ENCODE data around the gene IGSF22. TPM values are rescaled to one million over a fixed set of nuclear protein-coding genes. Genes with fewer than 3 reads are reported as not detected.
"Not testable (repeated sequence)": the region's sequence is repeated elsewhere in the genome, so short reads cannot be mapped to it uniquely, and the experiment has no call there.

The IGSF22 gene
- total RNA-seq, 3 donors from 2014 or later (not counting 1 experiment from before 2014, with no cell fraction given), result 0.83 to 1.7 (median 1.2) TPM

- peak overlapping the region in 1 of 2 donors; percentile 64 for H3K27ac Mint-ChIP-seq
- peaks cover 15 to 26% of the 10 kb centered on the region in 2 donors for H3K4me1 Mint-ChIP-seq
- TF ChIP-seq CTCF (IDR thresholded peaks at IDR 0.05), result no peak
- Histone ChIP-seq H3K4me1 (ENCODE audit: control insufficient read depth, insufficient read depth, low read length) (peaks cover 9% of the 10 kb centered on the region), H3K4me3 (ENCODE audit: low read length) (no peak overlapping the region), H3K36me3 (ENCODE audit: control insufficient read depth, insufficient read depth, low read length) (no peaks in the 10 kb centered on the region), H3K27me3 (ENCODE audit: control insufficient read depth, insufficient read depth, low read length) (no peaks in the 10 kb centered on the region), H3K9me3 (ENCODE audit: control insufficient read depth, insufficient read depth, low read length) (no peaks in the 10 kb centered on the region), H3K27ac (ENCODE audit: low read length) (no peak overlapping the region)
- no peak for ATAC-seq
- WGBS (ENCODE audit: insufficient coverage), result 93% methylated on average over 2 of the region's 2 CpGs
- no peaks in the 10 kb centered on the region for H3K9me3 Mint-ChIP-seq
- H3K36me3 Mint-ChIP-seq, result no peaks in the 10 kb centered on the region
- H3K4me3 Mint-ChIP-seq, result no peak overlapping the region
- no peaks in the 10 kb centered on the region for H3K27me3 Mint-ChIP-seq (ENCODE audit: low read depth in 2 of 2)
- DNase-seq, result no peak
- intact Hi-C loops (cut with micrococcal nuclease), result no loop called here
Measured at GRCh38 chr11:18671246-18671645, 54.7 kb downstream of the IGSF22 start.

- Histone ChIP-seq H3K9me3 (ENCODE audit: control insufficient read depth, insufficient read depth, low read length) (no peaks in the 10 kb centered on the region), H3K27ac (ENCODE audit: low read length) (no peak overlapping the region), H3K27me3 (ENCODE audit: control insufficient read depth, insufficient read depth, low read length) (no peaks in the 10 kb centered on the region), H3K4me3 (ENCODE audit: low read length) (no peak overlapping the region), H3K36me3 (ENCODE audit: control insufficient read depth, insufficient read depth, low read length) (no peaks in the 10 kb centered on the region), H3K4me1 (ENCODE audit: control insufficient read depth, insufficient read depth, low read length) (peaks cover 9% of the 10 kb centered on the region)
- Mint-ChIP-seq H3K27me3 (ENCODE audit: low read depth in 2 of 2) (no peaks in the 10 kb centered on the region), H3K4me3 (no peak overlapping the region), H3K4me1 (peaks cover 15 to 26% of the 10 kb centered on the region in 2 donors), H3K27ac (peak overlapping the region; percentile 10 to 21), H3K9me3 (no peaks in the 10 kb centered on the region), H3K36me3 (no peaks in the 10 kb centered on the region)
- ATAC-seq (no peak), DNase-seq (no peak)
- no CpG with 5 or more reads among the region's 4 CpGs for whole genome bisulfite sequencing (ENCODE audit: insufficient coverage)
- no peak for TF ChIP-seq CTCF (IDR thresholded peaks at IDR 0.05)
- intact Hi-C loops (cut with micrococcal nuclease), result no loop called here
Measured at GRCh38 chr11:18669711-18670110, 56.3 kb downstream of the IGSF22 start.

- H3K36me3 ChIP-seq (ENCODE audit: control insufficient read depth, insufficient read depth, low read length), result no peaks in the 10 kb centered on the region
- H3K27ac ChIP-seq (ENCODE audit: low read length), result no peak overlapping the region
- no peaks in the 10 kb centered on the region for H3K9me3 ChIP-seq (ENCODE audit: control insufficient read depth, insufficient read depth, low read length)
- ATAC-seq (no peak), DNase-seq (no peak)
- no peak overlapping the region for H3K4me3 ChIP-seq (ENCODE audit: low read length)
- Mint-ChIP-seq H3K27ac (peak overlapping the region; percentile 10 to 21), H3K4me1 (peaks cover 15 to 26% of the 10 kb centered on the region in 2 donors), H3K9me3 (no peaks in the 10 kb centered on the region), H3K36me3 (no peaks in the 10 kb centered on the region), H3K27me3 (ENCODE audit: low read depth in 2 of 2) (no peaks in the 10 kb centered on the region), H3K4me3 (no peak overlapping the region)
- H3K27me3 ChIP-seq (ENCODE audit: control insufficient read depth, insufficient read depth, low read length), result no peaks in the 10 kb centered on the region
- H3K4me1 ChIP-seq (ENCODE audit: control insufficient read depth, insufficient read depth, low read length), result peaks cover 9% of the 10 kb centered on the region
- 21% methylated on average over 2 of the region's 2 CpGs for WGBS (ENCODE audit: insufficient coverage)
- intact Hi-C loops (cut with micrococcal nuclease), result no loop called here
- no peak for TF ChIP-seq CTCF (IDR thresholded peaks at IDR 0.05)
Measured at GRCh38 chr11:18669219-18669596, 56.8 kb downstream of the IGSF22 start.

- H3K4me1 ChIP-seq (ENCODE audit: control insufficient read depth, insufficient read depth, low read length), result peaks cover 9% of the 10 kb centered on the region
- TF ChIP-seq CTCF (IDR thresholded peaks at IDR 0.05), result no peak
- no peak overlapping the region for H3K4me3 Mint-ChIP-seq
- peak overlapping the region in 1 of 2 donors; percentile 22 for H3K27ac Mint-ChIP-seq
- peaks cover 15 to 26% of the 10 kb centered on the region in 2 donors for H3K4me1 Mint-ChIP-seq
- H3K9me3 Mint-ChIP-seq, result no peaks in the 10 kb centered on the region
- ATAC-seq, result no peak
- H3K36me3 ChIP-seq (ENCODE audit: control insufficient read depth, insufficient read depth, low read length), result no peaks in the 10 kb centered on the region
- H3K27me3 ChIP-seq (ENCODE audit: control insufficient read depth, insufficient read depth, low read length), result no peaks in the 10 kb centered on the region
- intact Hi-C loops (cut with micrococcal nuclease), result no loop called here
- H3K27ac ChIP-seq (ENCODE audit: low read length), result no peak overlapping the region
- H3K4me3 ChIP-seq (ENCODE audit: low read length), result no peak overlapping the region
- no peaks in the 10 kb centered on the region for H3K36me3 Mint-ChIP-seq
- no peaks in the 10 kb centered on the region for H3K27me3 Mint-ChIP-seq (ENCODE audit: low read depth in 2 of 2)
- over 99% methylated on average over 4 of the region's 4 CpGs for WGBS (ENCODE audit: insufficient coverage)
- DNase-seq, result no peak
- H3K9me3 ChIP-seq (ENCODE audit: control insufficient read depth, insufficient read depth, low read length), result no peaks in the 10 kb centered on the region
Measured at GRCh38 chr11:18668131-18668530, 57.9 kb downstream of the IGSF22 start.

- H3K27me3 Mint-ChIP-seq (ENCODE audit: low read depth in 2 of 2); H3K4me1 ChIP-seq (ENCODE audit: control insufficient read depth, insufficient read depth, low read length); H3K4me3 ChIP-seq (ENCODE audit: low read length); intact Hi-C loops (cut with micrococcal nuclease); H3K9me3 Mint-ChIP-seq; H3K36me3 ChIP-seq (ENCODE audit: control insufficient read depth, insufficient read depth, low read length); H3K36me3 Mint-ChIP-seq; H3K27me3 ChIP-seq (ENCODE audit: control insufficient read depth, insufficient read depth, low read length); ATAC-seq; H3K27ac Mint-ChIP-seq; H3K9me3 ChIP-seq (ENCODE audit: control insufficient read depth, insufficient read depth, low read length); H3K27ac ChIP-seq (ENCODE audit: low read length); H3K4me3 Mint-ChIP-seq; DNase-seq: not testable (repeated sequence)
- H3K4me1 Mint-ChIP-seq, result peaks cover 8 to 16% of the 10 kb centered on the region in 2 donors
- WGBS (ENCODE audit: insufficient coverage), result 80% methylated on average over 9 of the region's 10 CpGs
Measured at GRCh38 chr11:18665353-18665872, 60.6 kb downstream of the IGSF22 start.

Measured in natural killer cell (primary cell).